ENCODE results near the gene STXBP1.

STXBP1 gene

GRCh38 chr9:127739614-127740330 is 127.7 kb downstream of the STXBP1 start:
- DNase-seq, result no peak

- no peak for DNase-seq
These were observed 129.9 kb downstream of the STXBP1 start for GRCh38 chr9:127741831-127742434.
